NCI-H2029 (cell line): ENCODE data around the gene ARHGAP22.

ENCODE experiments used
- DNase-seq: peaks from one replicate; lab custom pipeline; 2025; lab: John Stamatoyannopoulos, UW

Gene ARHGAP22

DNA sequence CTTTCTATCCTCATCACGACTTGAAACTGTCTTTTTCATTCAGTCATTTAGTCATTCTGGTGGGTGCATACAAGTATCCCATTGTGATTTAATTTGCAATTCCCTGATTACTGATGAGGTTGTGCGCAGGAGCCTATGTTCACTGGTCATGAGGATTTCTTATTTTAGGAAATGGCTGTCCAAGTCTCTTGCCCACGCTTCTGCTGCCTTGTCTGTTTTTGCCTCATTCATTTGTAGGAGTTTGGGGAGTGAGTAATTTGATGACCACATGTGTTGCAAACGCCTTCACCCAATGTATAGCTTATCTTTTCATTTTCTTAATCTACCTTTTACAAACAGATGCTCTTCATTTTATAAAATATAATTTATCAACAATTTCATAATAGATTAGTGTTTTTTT, 127.3 kb downstream of the ARHGAP22 start:
- no peak for DNase-seq

DNA sequence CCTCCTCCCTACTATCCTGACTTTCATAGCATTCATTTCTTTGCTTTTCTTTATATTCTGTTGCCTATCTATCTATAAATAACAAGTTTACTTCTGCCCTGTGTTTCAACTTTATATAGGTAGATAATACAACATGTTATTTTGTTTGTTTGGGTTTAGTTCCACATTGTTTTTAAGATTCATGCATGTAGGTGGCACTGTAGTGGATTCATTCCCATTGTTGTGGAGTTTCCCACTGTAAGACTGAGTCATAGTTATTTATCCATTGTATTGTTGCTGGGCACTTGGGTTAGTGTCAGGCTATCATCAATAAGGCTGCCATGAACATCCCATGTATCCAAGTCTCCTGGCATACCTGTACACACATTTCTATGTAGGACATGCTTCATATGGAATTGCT, 127.7 kb downstream of the ARHGAP22 start:
- DNase-seq: no peak

DNA sequence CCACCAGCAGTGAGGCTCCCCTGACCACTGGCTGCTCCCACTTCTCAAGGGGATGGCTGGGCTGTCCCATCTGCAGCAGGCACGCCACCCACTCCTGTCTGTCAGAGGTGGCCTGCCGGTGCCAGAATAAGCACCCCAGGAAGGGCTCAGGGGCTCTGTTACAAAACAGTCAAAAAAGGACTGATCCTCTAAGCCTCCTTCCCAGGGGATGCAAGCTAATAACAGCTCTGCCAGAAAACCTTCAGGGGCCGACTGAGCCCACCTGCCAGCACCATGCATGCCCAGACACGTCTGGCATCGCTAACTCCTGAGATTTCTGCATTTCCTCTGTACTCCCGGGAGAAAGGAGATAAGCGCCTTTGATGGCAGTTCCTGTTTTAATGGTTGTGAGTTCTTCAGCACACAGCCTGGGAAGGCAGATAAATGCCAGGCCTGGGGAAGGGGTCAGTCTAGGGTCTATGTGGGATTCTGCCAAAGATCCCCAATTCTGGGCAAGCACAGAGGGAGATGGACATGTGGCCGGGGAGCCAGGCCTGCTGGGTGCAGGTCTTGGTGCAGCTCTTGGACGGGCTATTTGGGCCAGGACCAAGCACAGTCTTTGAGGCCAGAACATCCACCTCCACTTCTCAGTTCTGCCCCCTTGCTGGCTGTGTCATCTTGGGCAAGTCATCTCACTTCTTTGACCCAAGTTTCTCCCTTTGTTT, 128.4 kb downstream of the ARHGAP22 start:
- no peak for DNase-seq

DNA sequence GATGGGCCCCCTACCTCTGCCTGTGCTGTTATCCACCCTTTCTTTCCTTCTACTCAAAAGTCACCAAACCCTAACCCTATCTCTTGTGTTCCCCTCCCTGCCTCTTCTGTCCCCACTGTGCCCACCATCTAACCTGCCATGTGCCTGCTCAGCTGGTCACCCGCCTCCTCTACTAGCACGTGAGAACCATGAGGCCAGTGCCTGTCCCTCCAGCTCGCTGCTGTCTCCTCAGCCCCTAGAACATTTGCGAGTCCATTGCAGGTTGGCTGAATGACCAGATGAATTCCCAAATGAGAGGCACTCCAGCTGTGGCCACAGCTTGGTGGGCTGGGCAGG, 129.0 kb downstream of the ARHGAP22 start:
- no peak for DNase-seq

DNA sequence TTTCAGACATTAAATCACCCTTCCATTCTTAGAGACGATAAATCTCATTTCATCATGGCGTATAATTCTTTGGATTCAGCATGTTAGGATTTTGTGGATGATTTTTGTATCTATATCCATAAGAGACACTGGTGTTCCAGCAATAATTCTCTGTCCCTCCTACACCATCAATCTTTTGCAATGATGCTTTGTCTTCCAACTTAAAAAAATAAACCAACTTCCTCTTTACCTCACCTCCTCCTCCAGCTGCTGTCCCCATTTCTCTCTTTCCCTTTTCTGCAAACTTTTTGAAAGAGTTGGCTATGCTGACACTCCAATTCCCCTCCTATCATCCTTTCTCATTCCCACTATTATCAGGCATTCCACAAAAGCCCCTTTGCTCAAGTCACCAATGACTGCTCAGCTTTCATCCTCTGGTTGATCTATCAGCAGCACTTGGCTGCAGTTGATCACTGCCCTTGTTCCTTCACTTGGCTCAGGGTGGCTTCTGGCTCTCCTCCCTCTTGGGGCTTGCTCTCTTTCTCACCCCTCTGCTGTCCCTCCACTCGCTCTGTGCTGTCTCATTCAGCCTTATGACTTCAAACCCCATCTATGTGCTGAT, 130.0 kb downstream of the ARHGAP22 start:
- no peak for DNase-seq

DNA sequence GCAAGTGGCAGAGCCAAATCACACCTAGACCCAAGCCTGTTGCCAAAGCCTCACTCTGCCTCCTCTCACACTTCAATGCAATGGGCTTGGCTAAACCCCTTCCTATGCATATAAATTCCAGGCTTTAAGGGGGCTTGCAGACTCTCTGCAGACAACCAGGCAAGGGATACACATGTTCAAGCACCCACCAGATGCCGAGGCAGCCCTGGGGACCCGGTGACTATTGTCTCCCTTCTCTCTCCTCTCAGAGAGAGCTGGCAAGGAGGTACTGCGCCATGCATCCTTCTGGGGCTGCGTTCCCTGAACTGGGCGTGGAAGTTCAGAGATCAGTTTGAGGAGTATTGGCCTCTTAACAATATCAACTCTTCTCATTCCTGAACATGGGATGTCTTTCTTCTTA, 131.2 kb downstream of the ARHGAP22 start:
- no peak for DNase-seq

DNA sequence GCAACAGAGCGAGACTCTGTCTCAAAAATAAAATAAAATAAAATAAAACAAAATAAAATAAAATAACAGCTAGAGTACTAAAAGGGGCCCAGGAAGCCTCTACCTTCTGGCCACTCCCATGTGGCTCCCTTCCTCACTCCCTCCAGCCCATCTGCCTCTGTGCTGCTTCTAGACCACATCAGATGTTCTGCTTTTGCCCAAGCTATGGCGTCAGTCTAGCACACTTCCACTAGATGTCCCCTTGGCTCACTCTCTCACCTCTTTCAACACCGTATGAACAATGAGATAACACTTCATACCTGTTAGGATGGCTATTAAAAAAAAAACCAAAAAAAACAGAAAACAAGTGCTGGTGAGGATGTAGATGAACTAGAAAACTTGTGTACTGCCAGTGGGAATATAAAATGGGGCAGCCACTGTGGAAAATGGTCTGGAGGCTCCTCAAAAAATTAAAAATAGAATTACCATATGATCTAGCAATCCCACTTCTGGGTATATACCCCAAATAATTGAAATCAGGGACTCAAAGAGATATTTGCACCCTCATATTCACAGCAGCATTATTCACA, 132.3 kb downstream of the ARHGAP22 start:
- DNase-seq: no peak

DNA sequence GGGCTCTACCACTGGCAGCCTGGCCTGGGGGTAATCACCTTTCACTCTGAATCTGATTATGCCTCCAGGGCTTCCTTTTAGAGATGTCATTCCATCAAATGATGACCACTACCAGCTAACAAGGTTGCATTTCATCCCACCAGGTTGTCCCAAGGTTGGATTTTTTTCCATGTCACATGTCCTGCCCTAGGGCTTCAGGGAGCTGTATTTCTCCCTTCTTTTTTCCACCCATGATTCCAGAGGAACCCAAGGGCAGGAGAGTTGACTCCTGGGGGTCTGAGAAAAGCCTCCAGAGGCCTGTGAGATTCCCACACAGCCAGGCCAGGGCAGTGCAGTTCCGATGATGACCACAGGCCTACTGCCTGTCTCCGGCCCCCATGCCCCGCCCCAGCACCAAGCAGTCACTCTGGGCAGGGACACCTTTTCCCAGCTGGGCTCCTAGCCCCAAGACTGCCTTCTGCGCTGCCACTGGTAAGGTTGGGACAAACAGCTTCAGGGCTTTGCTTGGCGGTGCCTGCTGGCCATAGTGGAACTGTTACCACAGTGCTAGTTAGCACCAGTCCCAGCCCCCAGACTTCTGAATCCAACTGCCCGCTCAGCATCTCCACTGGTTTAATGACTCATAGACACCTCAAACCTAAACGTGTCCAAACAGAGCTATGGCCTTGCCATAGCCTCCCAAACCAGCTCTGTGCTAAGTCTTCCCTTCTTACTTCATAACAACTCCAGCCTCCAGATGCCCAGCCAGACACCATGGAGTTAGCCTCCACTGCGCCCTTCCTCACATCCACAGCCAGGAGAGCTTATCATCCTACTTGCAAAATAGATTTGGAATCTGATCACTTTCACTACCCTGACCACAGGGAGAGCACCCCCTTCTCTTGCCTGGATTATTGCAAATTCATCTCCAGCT, 133.7 kb downstream of the ARHGAP22 start:
- DNase-seq: no peak

DNA sequence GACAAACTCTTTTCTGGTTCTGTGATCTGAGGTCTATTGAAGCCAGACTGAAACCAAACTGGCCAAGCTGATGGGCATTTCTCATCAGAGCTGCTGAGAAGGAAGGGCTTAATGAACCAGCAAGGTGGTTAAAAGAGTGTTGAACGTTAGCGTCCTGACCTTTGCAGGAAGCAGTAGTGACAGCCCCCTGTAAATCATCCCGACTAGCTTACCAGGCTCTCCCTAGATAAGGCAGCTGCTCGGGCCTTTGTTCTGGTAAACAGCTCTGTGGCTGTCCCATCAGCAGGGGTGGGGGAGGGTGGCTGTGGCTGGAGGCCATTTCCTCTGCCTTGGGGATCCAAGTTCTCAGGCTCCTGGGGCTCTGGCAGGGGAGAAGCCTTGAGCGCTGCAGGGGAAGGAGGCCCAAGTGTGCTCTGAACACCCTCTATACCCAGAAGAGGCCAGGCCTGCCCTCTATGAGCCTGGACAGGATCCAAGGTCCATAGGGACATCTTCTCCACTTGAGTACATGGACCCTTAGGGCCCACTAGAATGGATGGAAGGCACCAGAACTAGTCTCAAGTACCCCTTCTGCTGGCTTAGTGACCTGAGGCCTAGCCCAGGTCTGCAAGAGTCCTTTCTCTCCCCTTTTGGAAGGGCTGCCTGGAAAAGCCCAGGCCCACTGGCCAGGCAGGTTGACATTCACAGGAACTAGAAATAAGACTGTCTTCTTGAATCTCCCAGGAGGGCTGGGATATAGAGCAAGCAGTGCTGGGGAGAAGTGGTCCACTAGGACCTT, 134.6 kb downstream of the ARHGAP22 start:
- no peak for DNase-seq

DNA sequence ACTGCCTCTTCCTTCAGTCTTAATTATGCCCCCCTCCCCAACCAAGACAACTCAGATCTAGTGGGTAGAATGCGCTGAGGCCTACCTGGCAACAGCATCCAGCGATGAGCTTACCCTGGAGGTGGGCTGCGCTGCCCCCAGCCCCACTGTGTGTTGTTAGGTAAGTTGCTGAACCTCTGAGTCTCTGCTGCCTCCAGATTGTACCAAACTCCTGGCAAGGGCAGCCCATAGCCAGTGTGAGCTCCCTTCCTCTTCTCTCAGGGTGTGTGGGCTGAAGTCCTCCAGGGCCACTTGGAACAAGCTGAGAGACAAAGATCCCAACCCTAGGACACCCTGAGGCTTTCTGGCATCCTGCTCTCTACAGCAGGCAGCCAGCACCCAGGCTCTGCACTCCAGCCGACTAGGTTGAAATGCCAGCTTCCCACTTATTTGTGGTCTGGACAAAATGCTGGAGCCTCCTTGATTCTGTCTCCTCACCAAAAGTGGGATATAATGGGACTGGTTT, 135.3 kb downstream of the ARHGAP22 start:
- no peak for DNase-seq

DNA sequence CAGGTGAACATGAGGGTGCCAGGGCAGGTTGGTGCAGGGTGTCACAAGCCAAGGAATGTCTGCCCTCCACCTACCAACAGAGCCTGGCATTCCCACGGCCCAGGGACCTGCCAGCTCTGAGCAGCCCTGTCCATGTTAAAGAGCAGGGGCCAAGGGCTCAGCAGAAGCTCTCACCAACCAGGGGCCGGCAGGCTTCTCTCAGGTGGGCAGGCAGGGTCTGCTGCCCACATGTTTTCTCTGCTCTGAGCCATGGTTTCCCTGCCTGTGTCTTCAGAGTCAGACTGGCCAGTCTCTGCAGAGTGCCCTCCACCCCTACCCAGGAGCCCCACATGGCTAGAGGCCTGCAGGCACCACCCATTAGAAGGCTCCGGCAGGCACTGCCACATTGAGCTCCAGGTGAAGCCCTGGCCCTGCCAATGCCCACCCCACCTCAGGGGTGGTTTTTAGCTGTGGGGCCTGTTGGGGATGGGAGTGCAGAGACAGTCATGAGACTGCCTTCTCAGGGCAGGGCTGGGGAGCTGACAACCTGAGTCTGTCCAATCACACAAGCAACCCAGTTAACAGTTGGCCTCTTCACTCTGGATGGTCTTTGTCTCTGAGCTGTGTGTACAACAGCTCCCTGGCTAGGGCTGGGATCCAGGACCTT, 135.9 kb downstream of the ARHGAP22 start:
- DNase-seq: no peak

DNA sequence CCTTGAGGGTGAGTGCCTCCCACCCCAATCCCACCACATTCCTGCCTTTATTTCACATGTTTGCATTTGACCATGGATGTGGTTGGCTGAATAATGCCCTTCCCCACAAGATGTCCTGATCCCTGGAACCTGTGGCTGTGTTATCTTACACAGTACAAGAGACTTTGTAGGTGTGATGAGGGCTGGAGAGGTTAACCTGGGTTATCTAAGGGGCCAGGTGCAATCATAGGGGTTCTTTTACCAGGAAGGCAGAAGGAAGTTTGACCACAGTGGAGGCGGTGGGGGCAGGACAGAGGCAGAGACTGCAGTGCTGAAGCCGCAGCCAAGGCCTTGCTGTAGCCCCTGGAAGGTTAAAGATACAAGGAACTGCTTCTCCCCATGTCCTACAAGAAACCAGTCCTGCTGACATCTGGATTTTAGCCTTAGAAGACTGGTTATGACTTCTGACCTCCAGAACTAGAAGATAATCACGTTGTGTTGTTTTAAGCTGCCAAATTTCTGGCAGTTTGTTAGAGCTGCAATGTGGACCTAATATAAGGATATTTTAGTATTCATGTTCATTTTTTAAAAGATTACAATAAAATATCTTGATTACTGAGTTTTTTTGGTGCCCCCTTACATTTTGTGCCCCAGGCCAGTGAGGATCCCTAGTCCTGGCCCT, 136.6 kb downstream of the ARHGAP22 start:
- no peak for DNase-seq

DNA sequence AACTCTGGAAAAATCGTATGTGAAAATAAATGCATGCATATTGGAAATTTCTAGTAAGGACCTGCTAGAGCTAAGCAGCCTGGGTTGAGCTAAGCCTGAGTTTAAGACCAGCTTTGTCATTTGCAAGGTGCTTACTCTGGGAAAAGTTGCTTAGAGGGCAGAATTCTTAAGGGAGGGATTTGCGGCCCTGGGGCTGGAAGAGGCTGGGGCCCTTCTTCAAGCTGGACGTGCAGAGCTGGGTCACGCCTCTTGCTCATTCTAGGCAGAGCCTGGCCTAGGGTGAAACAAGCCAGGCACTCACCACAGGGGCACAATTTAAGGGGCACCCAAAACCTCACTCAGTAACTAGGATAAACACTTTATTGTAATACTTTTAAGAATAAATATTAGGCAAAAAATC, 137.2 kb downstream of the ARHGAP22 start:
- no peak for DNase-seq

DNA sequence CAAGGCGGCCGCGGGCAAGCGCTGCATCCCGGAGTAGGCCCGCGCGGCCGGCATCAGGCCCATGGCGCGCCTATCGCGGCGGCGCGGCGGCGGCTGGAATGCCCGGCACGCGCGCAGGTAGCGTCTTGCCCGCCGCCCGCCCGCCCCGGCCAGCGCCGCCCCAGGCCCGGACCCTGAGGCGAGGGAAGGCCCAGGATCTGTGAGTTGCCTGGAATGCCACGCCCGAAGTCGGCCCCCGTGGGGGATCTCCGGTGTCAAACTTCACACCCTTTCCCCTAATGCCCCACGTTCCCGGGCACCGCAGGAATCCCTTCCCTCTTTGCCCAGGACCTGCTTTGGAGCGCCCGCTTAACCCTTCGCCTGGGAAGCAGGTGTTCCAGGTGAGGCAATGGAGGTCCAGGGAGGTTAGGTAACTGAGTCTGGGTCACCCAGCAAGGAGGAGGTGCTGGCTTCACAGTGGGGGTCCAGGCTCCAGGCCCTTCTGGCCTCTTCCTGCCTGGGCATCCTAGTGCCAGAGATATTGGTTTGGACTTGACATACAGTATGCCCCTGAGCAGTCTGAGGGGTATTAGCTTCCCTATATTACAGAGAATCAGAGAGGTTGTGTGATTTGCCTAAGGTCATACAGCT, 138.1 kb downstream of the ARHGAP22 start:
- DNase-seq: no peak

DNA sequence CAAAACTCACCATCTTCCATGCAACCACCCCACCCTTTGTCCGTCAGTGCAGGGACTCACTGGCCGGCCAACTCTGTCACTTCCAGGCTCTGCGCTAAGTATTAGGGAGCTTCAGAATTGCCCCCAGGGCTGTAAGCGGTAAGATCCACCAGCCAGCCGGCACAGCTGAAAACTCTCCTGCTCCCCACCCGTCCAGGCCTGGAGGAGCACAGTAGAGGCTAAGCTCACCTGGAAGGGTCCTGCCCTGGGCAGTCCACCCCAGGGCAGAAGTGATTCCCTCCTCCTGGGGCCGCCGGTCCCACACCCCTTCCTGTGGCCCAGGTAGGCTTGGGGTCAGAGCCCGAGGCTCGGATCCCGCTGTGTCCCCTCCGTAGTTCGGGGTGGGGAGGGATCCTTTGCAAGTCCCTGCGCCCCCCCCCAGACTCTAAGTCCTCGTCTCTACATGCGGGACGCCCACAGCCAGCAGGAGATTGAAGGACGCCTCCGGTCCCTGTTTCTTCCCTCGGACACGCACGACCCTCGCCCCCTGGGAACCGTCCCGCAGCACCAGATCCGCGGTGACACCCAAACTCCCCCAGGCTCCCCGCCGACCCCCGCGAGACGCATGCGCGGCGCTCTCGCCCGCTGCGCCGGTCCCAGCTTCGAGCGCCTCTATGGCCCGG, 138.9 kb downstream of the ARHGAP22 start:
- no peak for DNase-seq

DNA sequence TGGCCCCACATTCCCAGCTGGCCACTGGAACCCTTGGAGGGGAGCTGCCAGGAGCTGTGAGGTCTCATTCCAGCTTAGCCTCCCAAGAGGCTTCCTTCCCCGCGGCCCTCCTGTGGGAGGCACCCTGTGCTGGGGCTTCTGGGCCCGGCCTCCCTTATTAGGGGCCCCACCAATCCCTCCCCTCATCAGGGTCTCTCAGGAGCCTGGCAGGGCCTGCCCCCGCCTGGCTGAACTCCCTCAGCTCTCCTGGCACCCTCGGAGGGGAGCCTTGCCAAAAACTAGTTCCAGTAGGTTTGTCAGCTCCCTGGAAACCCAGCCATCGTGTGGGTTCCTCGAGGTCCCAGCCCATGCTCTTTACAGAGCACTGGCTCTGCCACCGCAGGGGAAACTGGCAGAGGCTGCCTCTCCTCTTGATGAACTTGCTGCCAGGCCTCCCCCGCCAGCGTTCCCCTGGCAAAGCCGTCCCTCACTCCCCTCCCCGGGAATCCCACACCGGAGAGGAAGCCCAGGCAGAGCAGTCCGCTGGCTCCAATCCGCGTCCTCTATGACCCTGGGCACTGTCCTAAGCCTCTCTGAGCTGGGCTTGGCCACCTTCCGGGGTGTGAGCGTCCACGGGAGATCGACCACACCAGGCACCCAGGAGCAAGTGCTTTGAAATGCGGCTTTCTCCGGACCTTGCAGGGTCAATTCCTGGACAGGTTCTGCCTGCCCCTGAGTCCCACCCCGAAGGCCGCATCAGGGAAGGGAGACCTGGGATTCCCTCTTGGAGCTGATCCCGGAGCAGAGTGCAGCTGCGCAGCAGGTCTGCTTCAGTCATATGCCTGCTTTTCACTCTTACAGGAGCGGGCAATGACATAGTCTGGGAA, 139.8 kb downstream of the ARHGAP22 start:
- no peak for DNase-seq

DNA sequence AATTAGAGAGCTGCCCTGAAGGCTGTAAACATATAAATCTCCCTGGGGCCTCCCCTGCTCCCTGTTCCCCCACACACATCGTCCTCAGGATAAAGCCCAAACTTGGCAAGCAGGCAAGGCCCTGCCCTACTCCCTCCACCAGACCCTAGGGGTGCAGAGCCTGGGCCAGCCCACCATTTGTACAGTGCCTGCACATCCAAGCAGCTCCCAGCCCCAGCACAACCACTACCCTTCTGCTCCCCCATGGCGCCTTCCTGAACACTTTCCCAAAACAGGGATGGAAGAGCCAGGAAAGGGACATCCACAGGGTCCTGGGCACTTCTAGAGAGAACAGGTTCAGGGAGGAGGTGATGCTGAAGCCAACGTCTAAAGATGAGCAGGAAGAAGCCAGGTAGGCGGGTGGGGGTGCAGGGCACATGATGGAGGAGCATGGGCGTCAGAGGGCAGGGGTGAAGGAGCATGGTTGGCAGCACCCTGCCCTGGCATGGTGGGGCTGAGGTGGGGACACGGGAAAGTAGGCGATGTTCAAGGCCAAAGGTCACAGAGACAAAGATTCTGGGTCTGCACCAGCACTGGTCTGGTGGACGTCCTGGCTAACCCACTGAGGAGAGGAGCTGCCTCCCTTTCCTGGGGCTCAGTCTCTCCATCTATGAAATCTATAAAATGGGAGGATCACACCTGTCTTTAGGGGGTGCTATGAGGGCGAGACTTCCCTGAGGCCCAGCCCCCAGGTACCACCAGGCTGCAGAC, 140.6 kb downstream of the ARHGAP22 start:
- DNase-seq: no peak
